Lung (tissue), 12 donors: ENCODE results near the gene APOBR. TPM values are rescaled to one million over a fixed set of nuclear protein-coding genes. Genes with fewer than 3 reads are reported as not detected.

Source experiments
- ATAC-seq: fragments of 200-7000 bp; cut with Tn5 transposase; one replicate; pipeline ENCODE4 v1.9.1; 2020; ENCODE audit warnings: moderate number of reproducible peaks; ENCODE audit not compliant: insufficient read depth, low FRiP score
- DNase-seq, 3 donors: peaks; one replicate each; pipeline ENCODE4 v3.0.0-alpha.2; 2013 to 2017
- H3K27ac ChIP-seq, 2 donors: one replicate each; pipeline ENCODE4 v1.5.1; 2013; ENCODE audit warnings: mild to moderate bottlenecking in 2 of 2, moderate library complexity in 2 of 2, control low read depth in 1 of 2, inconsistent platforms in 1 of 2, low read depth in 1 of 2, low read length in 1 of 2
- H3K27me3 ChIP-seq, 3 donors: one replicate each; pipeline ENCODE4 v1.5.1; 2013; ENCODE audit warnings: low read length in 2 of 3; ENCODE audit not compliant: control insufficient read depth in 3 of 3, insufficient read depth in 3 of 3
- H3K36me3 ChIP-seq, 4 donors: one replicate each; pipeline ENCODE4 v1.5.1; 2013; ENCODE audit warnings: low read length in 4 of 4, mild to moderate bottlenecking in 1 of 4, moderate library complexity in 1 of 4; ENCODE audit not compliant: control insufficient read depth in 4 of 4, insufficient read depth in 4 of 4
- H3K4me1 ChIP-seq, 5 donors: one replicate each; pipeline ENCODE4 v1.5.1; 2013; ENCODE audit warnings: low read length in 5 of 5, mild to moderate bottlenecking in 2 of 5, moderate library complexity in 1 of 5; ENCODE audit not compliant: control insufficient read depth in 5 of 5, insufficient read depth in 5 of 5
- H3K4me3 ChIP-seq: one replicate; pipeline ENCODE4 v1.5.1; 2013; ENCODE audit warnings: mild to moderate bottlenecking, control low read depth, moderate library complexity
- H3K9ac ChIP-seq, 2 donors: one replicate each; pipeline ENCODE4 v1.5.1; 2013; ENCODE audit warnings: low read length in 2 of 2, control low read depth in 1 of 2; ENCODE audit not compliant: insufficient read depth in 1 of 2
- H3K9me3 ChIP-seq, 4 donors: one replicate each; pipeline ENCODE4 v1.5.1; 2013; ENCODE audit warnings: low read length in 3 of 4, mild to moderate bottlenecking in 1 of 4, moderate library complexity in 1 of 4; ENCODE audit not compliant: control insufficient read depth in 4 of 4, insufficient read depth in 3 of 4
- WGBS, 2 donors: extraction: QIAGEN DNeasy Blood & Tissue Kit; methylation state at CpG; one replicate each; pipeline ENCODE4 v1.1.7; 2013; 5-methylcytosine and 5-hydroxymethylcytosine counted together
- polyA plus RNA-seq, 2 donors: library from polyadenylated mRNA; stranded (reverse); fragments of 200-250 nt; gene quantifications; one replicate each; pipeline ENCODE4 v1.2.1, GENCODE V29; 2013
- total RNA-seq, 2 donors: library from RNA; depleted of rRNA in 1 of 2; stranded (reverse); fragments of >200 nt in 1 of 2; gene quantifications; one replicate each; pipeline ENCODE4 v1.2.1, GENCODE V29; 2014 to 2021
- TF ChIP-seq, protein P1 (sequence below): IDR thresholded peaks from 2 replicates; pipeline ENCODE4 v1.5.1; 2012; ENCODE audit warnings: mild to moderate bottlenecking; ENCODE audit errors: control extremely low read depth, extremely low read depth
- donor health status: control.
- donor health status: control.
- donor health status: Bipolar disorder and iron deficiency.
- donor health status: healthy.
- donor health status: DM: yes; HTN: yes; CAD: no.

Gene APOBR
- total and polyA plus RNA-seq, 4 donors = 8.0 to 43.2 (median 25.4) TPM

DNA sequence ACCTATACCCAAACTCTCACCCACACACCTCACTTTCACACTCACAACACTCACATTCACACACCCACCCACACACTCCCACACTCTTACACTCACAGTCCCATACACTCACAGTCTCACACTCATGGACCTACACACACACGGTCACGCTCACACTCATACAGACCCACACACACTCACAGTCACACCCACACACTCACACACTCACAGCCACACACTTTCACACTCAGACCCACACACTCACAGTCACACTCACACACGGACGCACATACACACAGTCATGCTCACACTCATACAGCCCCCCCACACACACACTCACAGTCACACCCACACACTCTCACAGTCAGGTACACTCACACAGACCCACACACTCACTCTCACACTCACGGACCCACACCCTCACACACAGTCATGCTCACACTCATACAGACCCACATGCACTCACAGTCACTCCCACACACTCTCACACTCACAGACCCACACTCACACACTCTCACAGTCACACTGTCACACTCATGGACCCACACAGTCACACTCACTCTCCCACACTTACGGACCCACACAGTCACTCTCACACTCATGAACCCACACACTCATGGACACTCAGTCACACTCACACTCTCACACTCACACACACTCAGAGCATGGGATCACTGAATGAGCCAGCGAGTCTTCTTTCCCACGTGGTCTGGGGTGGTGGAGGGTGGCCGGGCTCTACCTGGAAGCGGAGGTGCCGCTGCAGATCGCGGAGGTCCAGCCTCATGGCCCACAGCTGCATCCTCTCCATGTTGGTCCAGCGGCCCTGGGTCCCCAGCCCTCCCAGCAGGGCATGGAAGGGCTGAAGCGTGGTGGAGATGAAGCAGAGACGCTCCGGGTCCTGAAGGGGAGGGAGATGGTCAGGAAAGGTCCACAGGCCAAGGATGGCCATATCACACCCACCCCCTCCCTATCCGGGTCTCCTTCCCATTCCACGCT lies 7.1 kb downstream of the APOBR start:
- TF ChIP-seq, protein P1, sequence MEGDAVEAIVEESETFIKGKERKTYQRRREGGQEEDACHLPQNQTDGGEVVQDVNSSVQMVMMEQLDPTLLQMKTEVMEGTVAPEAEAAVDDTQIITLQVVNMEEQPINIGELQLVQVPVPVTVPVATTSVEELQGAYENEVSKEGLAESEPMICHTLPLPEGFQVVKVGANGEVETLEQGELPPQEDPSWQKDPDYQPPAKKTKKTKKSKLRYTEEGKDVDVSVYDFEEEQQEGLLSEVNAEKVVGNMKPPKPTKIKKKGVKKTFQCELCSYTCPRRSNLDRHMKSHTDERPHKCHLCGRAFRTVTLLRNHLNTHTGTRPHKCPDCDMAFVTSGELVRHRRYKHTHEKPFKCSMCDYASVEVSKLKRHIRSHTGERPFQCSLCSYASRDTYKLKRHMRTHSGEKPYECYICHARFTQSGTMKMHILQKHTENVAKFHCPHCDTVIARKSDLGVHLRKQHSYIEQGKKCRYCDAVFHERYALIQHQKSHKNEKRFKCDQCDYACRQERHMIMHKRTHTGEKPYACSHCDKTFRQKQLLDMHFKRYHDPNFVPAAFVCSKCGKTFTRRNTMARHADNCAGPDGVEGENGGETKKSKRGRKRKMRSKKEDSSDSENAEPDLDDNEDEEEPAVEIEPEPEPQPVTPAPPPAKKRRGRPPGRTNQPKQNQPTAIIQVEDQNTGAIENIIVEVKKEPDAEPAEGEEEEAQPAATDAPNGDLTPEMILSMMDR = no peak
- H3K9ac ChIP-seq = no peak overlapping the region
- H3K4me3 ChIP-seq = no peak overlapping the region
- no peak for DNase-seq
- 86 to 91% methylated on average over 19 of the region's 19 CpGs for WGBS, 2 donors
- H3K9me3 ChIP-seq = no peaks in the 10 kb centered on the region
- no peak for ATAC-seq
- H3K36me3 ChIP-seq = no peaks in the 10 kb centered on the region
- no peaks in the 10 kb centered on the region for H3K27me3 ChIP-seq
- H3K27ac ChIP-seq = no peak overlapping the region
- H3K4me1 ChIP-seq = peaks cover 0 to 4% (median 0%) of the 10 kb centered on the region in 5 donors

DNA sequence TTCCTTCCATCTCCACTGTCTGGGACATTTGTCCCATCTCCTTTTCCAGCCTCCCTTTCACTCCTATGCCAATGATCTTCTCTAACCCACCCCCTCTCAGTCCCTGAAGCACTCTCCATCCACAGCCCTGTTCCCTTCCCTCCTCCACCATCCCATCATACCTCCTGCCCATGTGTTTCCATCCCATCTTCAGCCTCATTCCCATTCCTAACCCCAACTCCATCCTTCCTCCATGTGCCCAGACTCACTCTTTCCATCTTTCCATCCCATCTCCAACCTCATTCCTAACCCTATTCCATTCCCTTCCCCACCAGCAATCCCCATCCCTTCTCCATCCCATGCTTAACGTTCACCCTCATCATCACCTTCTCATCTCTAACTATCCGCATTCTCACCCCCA lies 7.8 kb downstream of the APOBR start:
- no peak for ATAC-seq
- Histone ChIP-seq H3K4me3 (no peak overlapping the region), H3K36me3 (no peaks in the 10 kb centered on the region), H3K9me3 (no peaks in the 10 kb centered on the region), H3K27ac (no peak overlapping the region), H3K4me1 (peaks cover 0 to 4% (median 0%) of the 10 kb centered on the region in 5 donors), H3K27me3 (no peaks in the 10 kb centered on the region), H3K9ac (no peak overlapping the region)
- no peak for DNase-seq
- TF ChIP-seq, protein P1 = no peak
- 68 to 70% methylated on average over 2 of the region's 2 CpGs for WGBS, 2 donors

DNA sequence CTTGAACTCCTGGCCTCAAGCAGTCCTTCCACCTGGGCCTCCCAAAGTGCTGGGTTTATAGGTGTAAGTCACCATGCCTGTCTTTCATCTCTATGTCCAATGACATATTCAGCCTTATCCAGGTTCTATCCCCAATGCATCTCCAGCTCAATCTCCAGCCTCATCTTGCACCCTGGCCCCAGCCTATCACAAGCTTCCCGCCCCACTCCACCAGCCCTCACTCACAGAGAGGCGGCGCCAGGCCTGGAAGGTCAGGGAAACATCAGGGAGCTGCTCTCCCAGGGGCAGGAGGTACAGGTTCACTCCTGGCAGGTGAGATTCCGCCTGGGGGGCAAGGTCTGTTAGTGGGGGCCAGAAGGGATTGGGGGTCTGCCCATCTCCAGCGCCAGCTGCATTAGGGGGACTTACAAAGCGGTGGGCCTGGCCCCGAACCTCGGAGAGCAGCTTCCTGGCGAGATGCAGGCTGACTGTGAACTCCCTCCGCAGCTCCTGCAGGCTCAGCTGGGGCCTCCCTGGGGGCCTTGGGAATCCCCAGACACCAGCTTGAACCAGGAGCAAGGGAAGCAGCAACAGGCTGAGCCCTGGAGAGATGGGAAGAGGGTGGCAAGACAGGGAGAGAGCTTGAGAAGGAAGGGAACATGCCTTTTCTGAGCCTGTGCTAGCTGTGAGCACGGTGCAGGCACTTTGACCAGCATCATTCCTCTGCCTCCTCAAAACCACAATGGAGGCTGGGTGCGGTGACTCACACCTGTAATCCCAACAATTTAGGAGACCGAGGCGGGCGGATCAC lies 9.2 kb downstream of the APOBR start:
- no peak for DNase-seq
- Histone ChIP-seq H3K9me3 (no peaks in the 10 kb centered on the region), H3K4me3 (no peak overlapping the region), H3K4me1 (peaks cover 0 to 7% (median 0%) of the 10 kb centered on the region in 5 donors), H3K27ac (no peak overlapping the region), H3K36me3 (no peaks in the 10 kb centered on the region), H3K27me3 (no peaks in the 10 kb centered on the region), H3K9ac (no peak overlapping the region)
- 82 to 88% methylated on average over 15 of the region's 15 CpGs for WGBS, 2 donors
- ATAC-seq = no peak
- TF ChIP-seq, protein P1 = no peak
